Measurements from ENCODE around the gene MSANTD1.

DNA sequence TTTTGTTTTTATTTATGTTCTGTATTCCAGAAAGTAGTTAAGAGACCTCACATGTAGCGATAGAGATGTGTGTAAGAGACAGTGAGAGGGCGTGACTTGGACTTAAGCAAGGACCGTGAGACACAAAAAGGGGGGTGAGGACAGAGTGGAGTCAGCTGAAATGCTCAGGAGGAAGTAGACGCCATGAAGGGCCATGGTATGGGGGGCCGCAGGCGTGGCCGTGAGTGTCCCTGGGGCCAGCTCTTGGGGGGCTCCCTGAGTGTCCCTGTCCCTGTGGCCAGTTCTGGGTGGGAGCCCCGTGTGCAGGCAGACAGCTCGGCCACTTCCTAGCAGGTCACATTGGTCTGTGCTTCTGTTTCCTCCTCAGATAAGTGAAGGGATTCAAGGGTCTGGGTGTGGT, 23.0 kb upstream of the MSANTD1 start:
- TF ChIP-seq, protein P1, sequence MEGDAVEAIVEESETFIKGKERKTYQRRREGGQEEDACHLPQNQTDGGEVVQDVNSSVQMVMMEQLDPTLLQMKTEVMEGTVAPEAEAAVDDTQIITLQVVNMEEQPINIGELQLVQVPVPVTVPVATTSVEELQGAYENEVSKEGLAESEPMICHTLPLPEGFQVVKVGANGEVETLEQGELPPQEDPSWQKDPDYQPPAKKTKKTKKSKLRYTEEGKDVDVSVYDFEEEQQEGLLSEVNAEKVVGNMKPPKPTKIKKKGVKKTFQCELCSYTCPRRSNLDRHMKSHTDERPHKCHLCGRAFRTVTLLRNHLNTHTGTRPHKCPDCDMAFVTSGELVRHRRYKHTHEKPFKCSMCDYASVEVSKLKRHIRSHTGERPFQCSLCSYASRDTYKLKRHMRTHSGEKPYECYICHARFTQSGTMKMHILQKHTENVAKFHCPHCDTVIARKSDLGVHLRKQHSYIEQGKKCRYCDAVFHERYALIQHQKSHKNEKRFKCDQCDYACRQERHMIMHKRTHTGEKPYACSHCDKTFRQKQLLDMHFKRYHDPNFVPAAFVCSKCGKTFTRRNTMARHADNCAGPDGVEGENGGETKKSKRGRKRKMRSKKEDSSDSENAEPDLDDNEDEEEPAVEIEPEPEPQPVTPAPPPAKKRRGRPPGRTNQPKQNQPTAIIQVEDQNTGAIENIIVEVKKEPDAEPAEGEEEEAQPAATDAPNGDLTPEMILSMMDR (conservative IDR thresholded peaks at IDR 0.05), result no peak
- no peak for TF ChIP-seq ZFX (IDR thresholded peaks at IDR 0.05)

Measured in C4-2B (cell line).